ENCODE results near the gene TACR2.

DNA sequence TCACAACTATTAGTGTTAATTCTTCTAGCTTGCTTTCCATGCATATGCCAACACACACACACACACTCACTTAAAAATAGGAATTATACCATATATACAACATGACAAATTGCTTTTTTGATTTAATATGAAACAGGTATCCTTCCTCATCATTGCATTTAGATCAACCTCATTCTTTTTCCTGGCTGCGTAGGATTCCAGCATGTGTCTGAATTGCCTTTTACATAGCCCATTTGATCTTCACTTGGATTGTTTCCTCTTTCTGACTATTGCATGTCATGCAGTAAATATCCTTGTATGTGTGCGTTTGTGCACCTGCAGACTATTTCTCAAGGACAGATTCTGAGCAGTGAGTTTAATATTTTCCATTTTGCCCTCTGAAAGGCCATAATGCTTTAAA is 28.2 kb downstream of the TACR2 start:
- no peak for TF ChIP-seq CTCF (IDR thresholded peaks at IDR 0.05)
- no peak for TF ChIP-seq POLR2A (IDR thresholded peaks at IDR 0.05)

Data from Peyer's patch (tissue), 4 donors.